GM13977 (cell line): ENCODE measurements around the gene KRT2.

Experiments
- DNase-seq: peaks from one replicate; pipeline ENCODE4 v3.0.0; 2012; ENCODE audit warnings: low spot score
- CTCF ChIP-seq: IDR thresholded peaks from 2 replicates; pipeline ENCODE4 v1.5.1; 2012; ENCODE audit warnings: mild to moderate bottlenecking, control low read depth; ENCODE audit not compliant: insufficient read depth; ENCODE audit errors: extremely low read depth, missing control alignments
- in situ Hi-C: fragments of 300-500 bp; cut with MboI; formaldehyde crosslinking; loops from one replicate; pipeline ENCODE4 v1.12.0; 2022; ENCODE audit warnings: low sequenced_read_pairs, low pct_unique_long_range_greater_than_20kb, mixed read lengths, inconsistent platforms; ENCODE audit not compliant: unreplicated experiment

KRT2 gene

DNA sequence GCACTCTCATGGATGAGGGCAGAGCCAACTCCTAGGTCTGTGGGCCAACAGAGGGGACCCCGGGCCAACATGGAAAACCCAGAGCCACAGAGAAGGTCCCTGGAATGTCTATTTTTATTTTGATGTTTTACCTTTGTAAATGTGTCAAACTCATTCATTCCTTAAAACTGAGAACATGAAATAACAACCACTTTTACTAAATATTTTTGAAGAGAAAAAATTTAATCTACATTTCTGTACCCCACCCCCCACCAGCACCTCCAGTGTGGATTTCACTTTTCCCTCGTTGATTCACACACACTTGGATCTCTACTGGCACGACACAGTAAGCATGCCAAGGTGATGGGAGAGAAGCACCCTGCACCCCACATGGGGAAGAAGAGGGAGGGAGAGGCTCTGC lies 44.6 kb upstream of the KRT2 start:
- in situ Hi-C loops = no loop called here
- no peak for TF ChIP-seq CTCF
- no peak for DNase-seq

GRCh38 chr12:52695039-52695438 lies 43.0 kb upstream of the KRT2 start:
- no peak for DNase-seq
- in situ Hi-C loops = no loop called here
- no peak for TF ChIP-seq CTCF

DNA sequence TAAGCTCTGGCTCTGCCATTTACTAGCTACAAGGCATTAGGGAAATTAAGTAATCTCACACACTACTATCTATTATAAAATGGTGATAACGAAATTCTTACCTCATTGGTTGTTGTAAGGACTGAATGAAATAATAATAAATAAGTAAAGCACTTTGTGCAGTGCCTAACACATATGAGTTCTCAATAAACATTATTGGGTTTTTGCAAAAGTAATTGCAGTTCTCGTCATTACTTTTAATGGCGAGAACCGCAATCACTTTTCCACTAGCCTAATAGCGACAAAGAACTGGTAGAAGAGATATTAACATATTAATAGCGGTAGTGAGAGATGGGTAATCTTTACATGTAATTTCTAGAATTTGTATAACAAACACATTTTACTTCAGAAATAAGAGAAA lies 42.1 kb upstream of the KRT2 start:
- no peak for TF ChIP-seq CTCF
- DNase-seq = no peak
- in situ Hi-C loops = no loop called here

GRCh38 chr12:52693261-52693660 lies 41.2 kb upstream of the KRT2 start:
- no peak for TF ChIP-seq CTCF
- in situ Hi-C loops = no loop called here
- DNase-seq = no peak

- DNase-seq = no peak
- in situ Hi-C loops = no loop called here
- TF ChIP-seq CTCF = no peak
These were observed 40.2 kb upstream of the KRT2 start for GRCh38 chr12:52692254-52692653.

GRCh38 chr12:52691841-52692150 lies 39.8 kb upstream of the KRT2 start:
- no peak for TF ChIP-seq CTCF
- in situ Hi-C loops = no loop called here
- DNase-seq = no peak
